Left cardiac atrium (tissue), 4 donors: ENCODE results near the gene ARHGAP9. TPM values are rescaled to one million over a fixed set of nuclear protein-coding genes. Genes with fewer than 3 reads are reported as not detected.
"Not testable (repeated sequence)": the region's sequence is repeated elsewhere in the genome, so short reads cannot be mapped to it uniquely, and the experiment has no call there.

ENCODE experiments used
- ATAC-seq, 2 donors: fragments of 200-7000 bp; cut with Tn5 transposase; one replicate each; pipeline ENCODE4 v1.9.1; 2020; ENCODE audit warnings: mild to moderate bottlenecking in 2 of 2, moderate library complexity in 2 of 2
- DNase-seq: peaks from one replicate; pipeline ENCODE4 v3.0.0-alpha.2; 2020
- intact Hi-C, 2 donors: fragments of 100-400 bp; cut with DNase I; formaldehyde crosslinking; loops; one replicate each; pipeline versions ENCODE4 v1.14.1 to v1.15.1; 2022 to 2023
- microRNA-seq, 2 donors: library from miRNA; unstranded; fragments of <30 nt; microRNA quantifications; one replicate each; pipeline ENCODE4 v1.2.0, GENCODE V29; 2020
- total RNA-seq, 2 donors: library from RNA; stranded (reverse); fragmentation: NEBNext Ultra II Directional; extraction: Animal tissue kit (Norgen Biotek cat#: 25700); gene quantifications; one replicate each; pipeline ENCODE4 v1.2.1, GENCODE V29; 2021
- donor health status: DM: no; HTN: yes; CAD: no.
- donor health status: DM: no; HTN: yes; CAD: no; lungs with severe emphysema.
- donor health status: DM: yes; HTN: yes; CAD: no.
- donor health status: Dilated cardiomyopathy.

Gene ARHGAP9
- total RNA-seq, 2 donors from 2014 or later = 8.0 to 15.2 TPM

DNA sequence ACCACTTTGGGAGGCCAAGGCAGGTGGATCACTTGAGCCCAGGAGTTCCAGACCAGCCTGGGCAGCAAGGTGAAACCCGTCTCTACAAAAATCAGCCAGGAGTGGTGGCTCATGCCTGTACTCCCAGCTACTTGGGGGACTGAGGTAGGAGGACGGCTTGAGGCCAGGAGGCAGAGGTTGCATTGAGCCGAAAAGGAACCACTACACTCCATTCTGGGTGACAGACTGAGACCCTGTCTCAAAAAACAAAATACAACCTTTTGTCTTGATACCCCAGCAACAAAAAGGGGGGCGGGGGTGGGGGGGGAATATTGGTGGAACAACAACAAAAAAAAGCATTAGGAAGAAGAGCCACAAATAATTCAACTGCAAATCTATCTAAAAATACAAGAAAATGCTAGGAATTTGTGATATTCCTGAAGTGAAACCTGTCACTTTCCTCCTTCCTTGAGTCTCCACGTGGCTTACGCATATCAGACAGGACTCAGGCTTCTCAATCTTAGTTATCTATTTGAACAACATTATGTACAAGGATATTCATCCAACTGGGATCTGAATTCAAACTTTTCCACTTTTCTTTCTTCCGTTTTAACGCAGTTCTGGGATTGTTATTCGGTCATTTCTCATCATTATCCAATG lies 50.1 kb downstream of the ARHGAP9 start:
- no peak for ATAC-seq

GRCh38 chr12:57428965-57429364 lies 50.7 kb downstream of the ARHGAP9 start:
- DNase-seq (no peak), ATAC-seq (no peak)
- intact Hi-C loops = no loop called here

More for the DNA sequence above, 50.1 kb downstream of the ARHGAP9 start:
- DNase-seq = no peak
- intact Hi-C loops = no loop called here

DNA sequence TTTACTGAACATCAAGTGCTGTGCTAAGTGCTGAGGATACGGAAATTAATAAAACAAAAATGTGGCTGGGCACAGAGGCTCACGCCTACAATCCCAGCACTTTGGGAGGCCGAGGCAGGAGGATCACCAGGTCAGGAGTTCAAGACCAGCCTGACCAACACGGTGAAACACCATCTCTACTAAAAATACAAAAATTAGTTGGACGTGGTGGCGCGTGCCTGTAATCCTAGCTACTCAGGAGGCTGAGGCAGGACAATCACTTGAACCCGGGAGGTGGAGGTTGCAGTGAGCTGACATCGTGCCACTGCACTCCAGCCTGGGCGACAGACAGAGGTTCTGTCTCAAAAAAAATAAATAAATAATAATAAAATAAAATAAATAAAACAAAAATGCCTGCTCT lies 52.7 kb downstream of the ARHGAP9 start:
- ATAC-seq, intact Hi-C loops, DNase-seq: not testable (repeated sequence)

Small RNA genes within 50 kb of the gene (microRNA-seq; reads per million reads assigned to microRNA genes)
- gene MIR616 (0.81 to 1.1 reads per million in 2 donors), gene MIR6758 (0 reads per million in 2 donors)

Other genes with a start within 250 kb of the ARHGAP9 start
- 1 to 10 TPM; 1.2 to 2.7 TPM for gene STAC3, start 228.7 kb downstream of the ARHGAP9 start, total RNA-seq
- gene R3HDM2, start 48.8 kb downstream of the ARHGAP9 start, total RNA-seq = 10 to 100 TPM; 47.6 to 66.5 TPM
- not detected for gene INHBC, start 45.1 kb downstream of the ARHGAP9 start, total RNA-seq
- gene INHBE, start 24.6 kb downstream of the ARHGAP9 start, total RNA-seq = not detected
- gene GLI1, start 20.1 kb downstream of the ARHGAP9 start, total RNA-seq = 1 to 10 TPM in 1 of 2 donors, under 1 TPM in 1; 0.97 to 1.2 TPM
- gene MARS1, start 8.2 kb upstream of the ARHGAP9 start, total RNA-seq = 100 to 1,000 TPM in 1 of 2 donors, 10 to 100 TPM in 1; 74.6 to 115 TPM
- gene DDIT3, start 40.6 kb upstream of the ARHGAP9 start, total RNA-seq = 10 to 100 TPM; 20.0 to 31.7 TPM
- gene MBD6, start 43.0 kb upstream of the ARHGAP9 start, total RNA-seq = 10 to 100 TPM; 35.7 to 41.5 TPM
- gene DCTN2, start 67.3 kb upstream of the ARHGAP9 start, total RNA-seq = 10 to 100 TPM; 80.5 to 96.7 TPM
- under 1 TPM; 0.10 to 0.18 TPM for gene KIF5A, start 70.2 kb upstream of the ARHGAP9 start, total RNA-seq
- 10 to 100 TPM; 15.3 to 16.1 TPM for gene PIP4K2C, start 111.3 kb upstream of the ARHGAP9 start, total RNA-seq
- gene DTX3, start 125.0 kb upstream of the ARHGAP9 start, total RNA-seq = 10 to 100 TPM; 24.5 to 25.3 TPM
- 10 to 100 TPM; 13.7 to 17.3 TPM for gene ARHGEF25, start 131.6 kb upstream of the ARHGAP9 start, total RNA-seq
- gene B4GALNT1, start 153.3 kb upstream of the ARHGAP9 start, total RNA-seq = 1 to 10 TPM; 2.4 to 3.3 TPM
- gene OS9, start 214.3 kb upstream of the ARHGAP9 start, total RNA-seq = 100 to 1,000 TPM; 160 to 163 TPM